Psoas muscle (tissue), 8 donors: ENCODE results near the gene SH3RF3. TPM values are rescaled to one million over a fixed set of nuclear protein-coding genes. Genes with fewer than 3 reads are reported as not detected.

Experiments
- ATAC-seq, 4 donors: fragments of 200-7000 bp; cut with Tn5 transposase; one replicate each; pipeline ENCODE4 v1.9.1; 2020; ENCODE audit warnings: moderate library complexity in 3 of 4, mild to moderate bottlenecking in 2 of 4
- DNase-seq, 2 donors: peaks; one replicate each; pipeline ENCODE4 v3.0.0-alpha.2; 2020
- H3K27ac ChIP-seq: fragments of 200-600 bp; one replicate; pipeline ENCODE4 v1.8.0; 2022
- H3K27me3 ChIP-seq, 3 donors: fragments of 200-600 bp in 1 of 3; one replicate each; pipeline versions ENCODE4 v1.6.1 to v1.8.0; 2013 to 2022; ENCODE audit warnings: low read length in 2 of 3, mild to moderate bottlenecking in 2 of 3, moderate library complexity in 1 of 3; ENCODE audit not compliant: insufficient read depth in 3 of 3
- H3K36me3 ChIP-seq, 2 donors: fragments of 200-600 bp in 1 of 2; one replicate each; pipeline versions ENCODE4 v1.6.1 to v1.8.0; 2013 to 2022; ENCODE audit warnings: low read depth in 1 of 2, mild to moderate bottlenecking in 1 of 2, moderate library complexity in 1 of 2; ENCODE audit not compliant: insufficient read depth in 1 of 2
- H3K4me1 ChIP-seq: fragments of 200-600 bp; one replicate; pipeline ENCODE4 v1.8.0; 2022
- H3K4me3 ChIP-seq: fragments of 200-600 bp; one replicate; pipeline ENCODE4 v1.8.0; 2022; ENCODE audit warnings: mild to moderate bottlenecking
- H3K9me3 ChIP-seq: fragments of 200-600 bp; one replicate; pipeline ENCODE4 v1.8.0; 2022
- WGBS, 3 donors: extraction: QIAGEN DNeasy Blood & Tissue Kit; methylation state at CpG; one replicate each; pipeline versions ENCODE4 v1.1.6 to v1.1.7; 2013; 5-methylcytosine and 5-hydroxymethylcytosine counted together
- intact Hi-C, 2 donors: fragments of 100-400 bp; cut with DNase I; formaldehyde crosslinking; loops; one replicate each; pipeline versions ENCODE4 v1.11.0 to v1.14.2; 2022
- polyA plus RNA-seq, 3 donors: library from polyadenylated mRNA; stranded (reverse); fragments of 200-250 nt; gene quantifications; one replicate each; pipeline ENCODE4 v1.2.3, GENCODE V29; 2013
- total RNA-seq, 4 donors: library from RNA; stranded (reverse); fragmentation: NEBNext Ultra II Directional in 2 of 4; extraction: Animal tissue kit (Norgen Biotek cat#: 25700) in 2 of 4; gene quantifications; one replicate each; pipeline versions ENCODE4 v1.2.1 to v1.2.4, GENCODE V29; 2021 to 2023
- TF ChIP-seq, protein P1 (sequence below): fragments of 200-600 bp; IDR thresholded peaks from one replicate; pipeline ENCODE4 v1.8.0; 2022; ENCODE audit warnings: antibody characterized with exemption
- donor health status: healthy with polysubstance abuse.
- donor health status: DM: no; HTN: no; CAD: no; lungs with moderate emphysema.
- donor health status: Bipolar disorder and iron deficiency.
- donor health status: healthy.
- donor health status: DM: yes; HTN: yes; CAD: no.
- donor health status: DM: no; HTN: no; CAD: no.
- donor health status: DM: no; HTN: no; CAD: no.
- donor health status: DM: yes; HTN: yes; CAD: no.

SH3RF3 gene
- total and polyA plus RNA-seq, 7 donors: 4.6 to 27.0 (median 9.0) TPM

DNA sequence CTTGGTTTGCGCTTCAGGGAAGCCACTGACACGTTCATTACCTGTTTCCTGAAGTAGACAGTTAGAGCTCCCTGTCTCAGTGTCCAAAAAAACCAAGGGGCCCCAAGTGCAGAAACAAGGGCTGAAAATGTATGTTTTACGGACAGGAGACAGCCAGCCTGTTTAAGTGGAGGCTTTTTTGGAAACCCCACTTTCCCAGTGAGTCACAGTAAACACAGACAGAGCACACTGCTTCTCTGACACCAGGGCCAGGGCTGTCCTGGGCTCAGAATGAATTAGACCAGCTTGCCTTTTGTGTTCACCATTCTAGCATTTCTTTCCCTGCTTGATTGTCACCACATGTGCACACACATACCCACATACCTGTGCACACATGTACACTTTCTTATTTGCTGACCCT lies 128.6 kb downstream of the SH3RF3 start:
- ATAC-seq: peak in 1 of 4 donors; percentile 9
- Histone ChIP-seq H3K4me1 (peaks cover 35% of the 10 kb centered on the region), H3K27me3 (no peaks in the 10 kb centered on the region), H3K9me3 (no peaks in the 10 kb centered on the region), H3K4me3 (no peak overlapping the region), H3K36me3 (no peaks in the 10 kb centered on the region), H3K27ac (no peak overlapping the region)
- WGBS, 3 donors: 92 to 95% (median 94%) methylated on average over 3 of the region's 3 CpGs
- intact Hi-C loops: no loop called here
- TF ChIP-seq, protein P1, sequence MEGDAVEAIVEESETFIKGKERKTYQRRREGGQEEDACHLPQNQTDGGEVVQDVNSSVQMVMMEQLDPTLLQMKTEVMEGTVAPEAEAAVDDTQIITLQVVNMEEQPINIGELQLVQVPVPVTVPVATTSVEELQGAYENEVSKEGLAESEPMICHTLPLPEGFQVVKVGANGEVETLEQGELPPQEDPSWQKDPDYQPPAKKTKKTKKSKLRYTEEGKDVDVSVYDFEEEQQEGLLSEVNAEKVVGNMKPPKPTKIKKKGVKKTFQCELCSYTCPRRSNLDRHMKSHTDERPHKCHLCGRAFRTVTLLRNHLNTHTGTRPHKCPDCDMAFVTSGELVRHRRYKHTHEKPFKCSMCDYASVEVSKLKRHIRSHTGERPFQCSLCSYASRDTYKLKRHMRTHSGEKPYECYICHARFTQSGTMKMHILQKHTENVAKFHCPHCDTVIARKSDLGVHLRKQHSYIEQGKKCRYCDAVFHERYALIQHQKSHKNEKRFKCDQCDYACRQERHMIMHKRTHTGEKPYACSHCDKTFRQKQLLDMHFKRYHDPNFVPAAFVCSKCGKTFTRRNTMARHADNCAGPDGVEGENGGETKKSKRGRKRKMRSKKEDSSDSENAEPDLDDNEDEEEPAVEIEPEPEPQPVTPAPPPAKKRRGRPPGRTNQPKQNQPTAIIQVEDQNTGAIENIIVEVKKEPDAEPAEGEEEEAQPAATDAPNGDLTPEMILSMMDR: no peak
- no peak for DNase-seq

DNA sequence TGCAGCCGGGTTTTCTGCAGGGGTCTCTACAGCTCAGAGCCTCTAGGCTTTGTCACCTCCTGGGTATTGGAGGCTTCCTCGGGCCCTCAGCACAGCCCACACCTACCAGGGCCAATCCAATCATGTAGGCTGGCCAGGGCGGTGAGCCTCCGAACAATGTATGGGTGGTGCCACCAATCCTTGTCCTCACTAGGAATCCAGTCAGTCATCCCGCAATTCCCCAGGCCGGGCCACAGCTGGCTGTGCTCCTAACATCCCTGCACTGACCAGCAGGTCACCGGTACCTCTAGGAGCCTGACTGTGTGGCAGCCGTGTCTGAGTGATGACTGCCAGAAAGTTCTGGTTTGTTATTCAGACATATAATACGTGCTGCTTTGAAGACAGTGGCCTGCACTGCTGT lies 129.4 kb downstream of the SH3RF3 start:
- TF ChIP-seq, protein P1: no peak

GRCh38 chr2:109258905-109259540 lies 130.0 kb downstream of the SH3RF3 start:
- Histone ChIP-seq H3K27me3 (no peaks in the 10 kb centered on the region), H3K4me1 (peaks cover 40% of the 10 kb centered on the region), H3K9me3 (no peaks in the 10 kb centered on the region), H3K27ac (peak overlapping the region; percentile 70), H3K4me3 (no peak overlapping the region), H3K36me3 (no peaks in the 10 kb centered on the region)
- TF ChIP-seq, protein P1: no peak
- ATAC-seq: peak; percentile 66 to 82 (median 74)
- WGBS, 3 donors: 48 to 56% (median 49%) methylated on average over 11 of the region's 11 CpGs
- intact Hi-C loops: no loop called here
- no peak for DNase-seq

More for the DNA sequence above, 129.4 kb downstream of the SH3RF3 start:
- 59 to 78% (median 68%) methylated on average over 9 of the region's 9 CpGs for WGBS, 3 donors
- no peaks in the 10 kb centered on the region for H3K36me3 ChIP-seq
- H3K4me3 ChIP-seq: no peak overlapping the region
- intact Hi-C loops: no loop called here
- H3K4me1 ChIP-seq: peaks cover 39% of the 10 kb centered on the region
- ATAC-seq (peak; percentile 24 to 46 (median 28)), DNase-seq (no peak)
- H3K27ac ChIP-seq: peak overlapping the region; percentile 70
- no peaks in the 10 kb centered on the region for H3K9me3 ChIP-seq
- H3K27me3 ChIP-seq: no peaks in the 10 kb centered on the region

DNA sequence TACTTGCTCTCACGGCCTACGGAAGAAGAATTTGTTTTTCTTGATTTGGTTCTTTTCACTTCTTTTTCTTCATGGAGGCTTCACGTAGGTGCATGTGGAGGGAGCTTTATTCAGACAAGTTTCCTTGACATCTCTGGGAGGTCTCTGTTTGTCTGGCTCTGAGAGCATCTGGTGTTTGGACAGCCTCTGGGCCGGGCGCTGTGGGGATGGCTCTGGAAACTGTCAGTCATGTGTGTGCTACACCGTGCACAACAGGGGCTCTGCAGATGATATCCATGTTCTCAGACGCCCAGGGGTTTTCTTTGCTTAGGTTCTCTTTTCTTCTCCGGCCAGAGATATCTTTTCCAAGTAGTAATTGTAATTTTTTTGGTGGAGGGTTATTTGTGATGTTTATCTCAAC lies 130.7 kb downstream of the SH3RF3 start:
- ATAC-seq: no peak
- 84 to 92% (median 90%) methylated on average over 8 of the region's 8 CpGs for WGBS, 3 donors
- DNase-seq: no peak
- H3K9me3 ChIP-seq: no peaks in the 10 kb centered on the region
- no peaks in the 10 kb centered on the region for H3K27me3 ChIP-seq
- H3K27ac ChIP-seq: no peak overlapping the region
- TF ChIP-seq, protein P1: no peak
- H3K4me1 ChIP-seq: peaks cover 42% of the 10 kb centered on the region
- H3K4me3 ChIP-seq: no peak overlapping the region
- H3K36me3 ChIP-seq: no peaks in the 10 kb centered on the region
- intact Hi-C loops: no loop called here
